GM12878 (cell line): ENCODE results near the gene MYOZ1.

ENCODE experiments used
- CBX5 ChIP-seq: sonication (generic); IDR thresholded peaks from 2 replicates; pipeline ENCODE4 v1.6.1; 2016; ENCODE audit warnings: low read depth, moderate library complexity, mild to moderate bottlenecking, inconsistent platforms
- EZH2 ChIP-seq: IDR thresholded peaks from 2 replicates; pipeline ENCODE4 v1.6.1; 2012; ENCODE audit warnings: low read depth, mild to moderate bottlenecking, control low read depth, inconsistent platforms, low read length, borderline replicate concordance; ENCODE audit not compliant: control insufficient read depth
- FOS ChIP-seq: IDR thresholded peaks from 3 replicates; pipeline ENCODE4 v1.6.1; 2011; ENCODE audit warnings: borderline replicate concordance; ENCODE audit not compliant: insufficient read length; ENCODE audit errors: extremely low read depth
- MXI1 ChIP-seq: fragments of 150-350 bp; IDR thresholded peaks from 2 replicates; pipeline ENCODE4 v1.6.1; 2011; ENCODE audit warnings: low read depth, mild to moderate bottlenecking, inconsistent platforms, low read length, improper control_type of control experiment
- POLR2AphosphoS2 ChIP-seq: IDR thresholded peaks from 2 replicates; pipeline ENCODE4 v1.6.1; 2011; ENCODE audit warnings: low read depth, mild to moderate bottlenecking, low read length, improper control_type of control experiment, moderate library complexity
- RELA ChIP-seq: fragments of 450-650 bp; IDR thresholded peaks from 2 replicates; pipeline ENCODE4 v1.8.0; 2014; ENCODE audit warnings: borderline replicate concordance; ENCODE audit not compliant: partially characterized antibody
- SMAD5 ChIP-seq: IDR thresholded peaks from 2 replicates; pipeline ENCODE4 v1.6.1; 2016; ENCODE audit warnings: antibody characterized with exemption, low read depth
- SP1 ChIP-seq: IDR thresholded peaks from one replicate; pipeline ENCODE4 v1.6.1; 2011; ENCODE audit warnings: low read depth, low read length
- TBL1XR1 ChIP-seq: IDR thresholded peaks from 2 replicates; pipeline ENCODE4 v1.6.1; 2012; ENCODE audit warnings: low read depth, low read length, improper control_type of control experiment
- TF ChIP-seq, protein P1 (sequence below), 3 experiments: IDR thresholded peaks in 2 of 3; conservative IDR thresholded peaks in 1 of 3; 2 replicates each; pipeline ENCODE4 v1.5.1; 2011; ENCODE audit warnings: low read depth in 3 of 3, low read length in 3 of 3, mild to moderate bottlenecking in 3 of 3, control low read depth in 2 of 3, moderate library complexity in 2 of 3, inconsistent platforms in 1 of 3, mixed read lengths in 1 of 3; ENCODE audit not compliant: control insufficient read depth in 2 of 3, insufficient read depth in 1 of 3; ENCODE audit errors: extremely low read depth in 1 of 3
- TF ChIP-seq, protein P2 (sequence below): IDR thresholded peaks from 2 replicates; pipeline ENCODE4 v1.6.1; 2011; ENCODE audit warnings: borderline replicate concordance, low read depth, mild to moderate bottlenecking, moderate library complexity, mixed read lengths, low read length; ENCODE audit not compliant: insufficient read depth; ENCODE audit errors: extremely low read length
- TF ChIP-seq, protein P3 (sequence below): IDR thresholded peaks from 2 replicates; pipeline ENCODE4 v1.6.1; 2012; ENCODE audit warnings: low read depth, low read length, improper control_type of control experiment
- TF ChIP-seq, protein P4 (sequence below): IDR thresholded peaks from 2 replicates; pipeline ENCODE4 v1.6.1; 2011; ENCODE audit warnings: low read depth, mild to moderate bottlenecking, low read length, moderate library complexity, borderline replicate concordance; ENCODE audit errors: extremely low read depth

DNA sequence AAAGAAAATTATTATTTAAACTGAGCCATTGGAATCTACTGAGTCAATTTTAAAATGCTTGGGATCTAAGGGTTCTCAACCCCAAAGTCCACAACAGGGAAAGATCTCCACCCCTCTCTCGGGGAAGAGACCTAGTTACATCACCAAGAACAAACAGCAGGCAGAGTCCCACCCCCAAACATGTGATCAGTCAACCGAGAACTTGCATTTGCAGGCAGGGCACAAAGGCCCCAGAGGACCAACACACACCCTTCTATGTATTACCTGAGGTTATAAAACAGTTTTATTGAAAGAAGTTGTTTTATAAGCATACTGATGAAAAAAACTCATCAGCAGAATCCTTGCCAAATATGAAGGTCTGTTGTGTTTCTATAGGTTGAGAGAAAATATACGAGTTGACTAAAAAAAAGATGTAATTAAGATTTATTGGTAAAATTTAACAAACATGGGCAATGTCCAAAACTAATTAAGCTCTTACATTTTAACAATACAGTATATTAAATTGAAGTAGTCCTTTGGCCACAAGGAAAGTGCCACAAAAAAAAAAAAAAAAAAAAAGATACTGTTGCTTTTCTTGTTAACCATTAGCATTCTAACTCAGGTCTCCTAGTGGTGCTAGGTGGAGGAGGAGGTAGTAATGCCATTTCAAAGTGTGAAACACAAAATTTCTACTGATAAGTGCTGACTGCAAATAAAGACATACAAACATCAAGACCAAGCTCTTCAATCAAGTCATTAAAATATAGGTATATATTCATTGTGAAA, 49.2 kb downstream of the MYOZ1 start:
- TF ChIP-seq EZH2 (no peak), MXI1 (no peak), FOS (no peak), SP1 (no peak), TBL1XR1 (no peak), CBX5 (no peak), POLR2AphosphoS2 (no peak), RELA (no peak), SMAD5 (no peak)
- TF ChIP-seq, protein P1, sequence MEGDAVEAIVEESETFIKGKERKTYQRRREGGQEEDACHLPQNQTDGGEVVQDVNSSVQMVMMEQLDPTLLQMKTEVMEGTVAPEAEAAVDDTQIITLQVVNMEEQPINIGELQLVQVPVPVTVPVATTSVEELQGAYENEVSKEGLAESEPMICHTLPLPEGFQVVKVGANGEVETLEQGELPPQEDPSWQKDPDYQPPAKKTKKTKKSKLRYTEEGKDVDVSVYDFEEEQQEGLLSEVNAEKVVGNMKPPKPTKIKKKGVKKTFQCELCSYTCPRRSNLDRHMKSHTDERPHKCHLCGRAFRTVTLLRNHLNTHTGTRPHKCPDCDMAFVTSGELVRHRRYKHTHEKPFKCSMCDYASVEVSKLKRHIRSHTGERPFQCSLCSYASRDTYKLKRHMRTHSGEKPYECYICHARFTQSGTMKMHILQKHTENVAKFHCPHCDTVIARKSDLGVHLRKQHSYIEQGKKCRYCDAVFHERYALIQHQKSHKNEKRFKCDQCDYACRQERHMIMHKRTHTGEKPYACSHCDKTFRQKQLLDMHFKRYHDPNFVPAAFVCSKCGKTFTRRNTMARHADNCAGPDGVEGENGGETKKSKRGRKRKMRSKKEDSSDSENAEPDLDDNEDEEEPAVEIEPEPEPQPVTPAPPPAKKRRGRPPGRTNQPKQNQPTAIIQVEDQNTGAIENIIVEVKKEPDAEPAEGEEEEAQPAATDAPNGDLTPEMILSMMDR (IDR thresholded peaks at IDR 0.05 in 2 of 3, conservative IDR thresholded peaks at IDR 0.05 in 1 of 3; ENCODE audit: control insufficient read depth in 2 of 3, extremely low read depth in 1 of 3, insufficient read depth in 1 of 3, low read depth in 3 of 3, low read length in 3 of 3), result no peak
- TF ChIP-seq, protein P2, sequence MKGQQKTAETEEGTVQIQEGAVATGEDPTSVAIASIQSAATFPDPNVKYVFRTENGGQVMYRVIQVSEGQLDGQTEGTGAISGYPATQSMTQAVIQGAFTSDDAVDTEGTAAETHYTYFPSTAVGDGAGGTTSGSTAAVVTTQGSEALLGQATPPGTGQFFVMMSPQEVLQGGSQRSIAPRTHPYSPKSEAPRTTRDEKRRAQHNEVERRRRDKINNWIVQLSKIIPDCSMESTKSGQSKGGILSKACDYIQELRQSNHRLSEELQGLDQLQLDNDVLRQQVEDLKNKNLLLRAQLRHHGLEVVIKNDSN, result no peak
- TF ChIP-seq, protein P3, sequence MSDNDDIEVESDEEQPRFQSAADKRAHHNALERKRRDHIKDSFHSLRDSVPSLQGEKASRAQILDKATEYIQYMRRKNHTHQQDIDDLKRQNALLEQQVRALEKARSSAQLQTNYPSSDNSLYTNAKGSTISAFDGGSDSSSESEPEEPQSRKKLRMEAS, result no peak
- TF ChIP-seq, protein P4, sequence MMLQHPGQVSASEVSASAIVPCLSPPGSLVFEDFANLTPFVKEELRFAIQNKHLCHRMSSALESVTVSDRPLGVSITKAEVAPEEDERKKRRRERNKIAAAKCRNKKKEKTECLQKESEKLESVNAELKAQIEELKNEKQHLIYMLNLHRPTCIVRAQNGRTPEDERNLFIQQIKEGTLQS, result no peak
